ENCODE measurements around the gene PTPN5. TPM values are rescaled to one million over a fixed set of nuclear protein-coding genes. Genes with fewer than 3 reads are reported as not detected.
"Not testable (repeated sequence)": the region's sequence is repeated elsewhere in the genome, so short reads cannot be mapped to it uniquely, and the experiment has no call there.

Gene PTPN5
- total RNA-seq, 2 donors from 2014 or later = 0.77 to 4.8 TPM

DNA sequence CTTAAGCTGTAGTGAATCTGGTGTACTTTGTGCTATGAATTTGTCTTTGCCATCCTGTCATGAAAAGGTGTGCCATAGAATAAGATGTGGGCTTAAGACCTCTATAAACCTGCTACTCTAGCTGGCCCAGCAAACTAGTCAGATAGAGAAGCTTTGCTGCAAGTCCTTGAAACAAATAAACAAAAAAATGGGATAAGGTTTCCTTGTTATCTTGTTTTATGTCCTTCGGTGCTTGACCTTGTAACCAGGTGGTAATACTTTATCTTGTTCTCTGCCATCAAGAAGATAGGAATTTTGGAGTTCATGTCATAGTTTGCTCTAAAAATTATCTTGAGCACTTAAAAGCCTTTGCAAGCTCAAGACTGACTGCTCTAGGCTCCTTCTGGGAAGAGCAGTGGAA, 107.3 kb downstream of the PTPN5 start:
- no peak for DNase-seq (ENCODE audit: low spot score)
- no peak overlapping the region for H3K27ac ChIP-seq
- H3K4me1 ChIP-seq (replicated peaks) = no peaks in the 10 kb centered on the region
- TF ChIP-seq, protein P1, sequence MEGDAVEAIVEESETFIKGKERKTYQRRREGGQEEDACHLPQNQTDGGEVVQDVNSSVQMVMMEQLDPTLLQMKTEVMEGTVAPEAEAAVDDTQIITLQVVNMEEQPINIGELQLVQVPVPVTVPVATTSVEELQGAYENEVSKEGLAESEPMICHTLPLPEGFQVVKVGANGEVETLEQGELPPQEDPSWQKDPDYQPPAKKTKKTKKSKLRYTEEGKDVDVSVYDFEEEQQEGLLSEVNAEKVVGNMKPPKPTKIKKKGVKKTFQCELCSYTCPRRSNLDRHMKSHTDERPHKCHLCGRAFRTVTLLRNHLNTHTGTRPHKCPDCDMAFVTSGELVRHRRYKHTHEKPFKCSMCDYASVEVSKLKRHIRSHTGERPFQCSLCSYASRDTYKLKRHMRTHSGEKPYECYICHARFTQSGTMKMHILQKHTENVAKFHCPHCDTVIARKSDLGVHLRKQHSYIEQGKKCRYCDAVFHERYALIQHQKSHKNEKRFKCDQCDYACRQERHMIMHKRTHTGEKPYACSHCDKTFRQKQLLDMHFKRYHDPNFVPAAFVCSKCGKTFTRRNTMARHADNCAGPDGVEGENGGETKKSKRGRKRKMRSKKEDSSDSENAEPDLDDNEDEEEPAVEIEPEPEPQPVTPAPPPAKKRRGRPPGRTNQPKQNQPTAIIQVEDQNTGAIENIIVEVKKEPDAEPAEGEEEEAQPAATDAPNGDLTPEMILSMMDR (IDR thresholded peaks at IDR 0.05) = no peak
- TF ChIP-seq POLR2A (IDR thresholded peaks at IDR 0.05) = no peak
- TF ChIP-seq POLR2AphosphoS5 (IDR thresholded peaks at IDR 0.05) = no peak
- no peak overlapping the region for H3K4me3 ChIP-seq
- no peaks in the 10 kb centered on the region for H3K36me3 ChIP-seq
- 42% methylated on average over 1 of the region's 1 CpG for WGBS
- H3K27me3 ChIP-seq (replicated peaks; ENCODE audit: insufficient read depth) = no peaks in the 10 kb centered on the region
- no peaks in the 10 kb centered on the region for H3K9me3 ChIP-seq
- intact Hi-C loops (cut with DNase I) = no loop called here

DNA sequence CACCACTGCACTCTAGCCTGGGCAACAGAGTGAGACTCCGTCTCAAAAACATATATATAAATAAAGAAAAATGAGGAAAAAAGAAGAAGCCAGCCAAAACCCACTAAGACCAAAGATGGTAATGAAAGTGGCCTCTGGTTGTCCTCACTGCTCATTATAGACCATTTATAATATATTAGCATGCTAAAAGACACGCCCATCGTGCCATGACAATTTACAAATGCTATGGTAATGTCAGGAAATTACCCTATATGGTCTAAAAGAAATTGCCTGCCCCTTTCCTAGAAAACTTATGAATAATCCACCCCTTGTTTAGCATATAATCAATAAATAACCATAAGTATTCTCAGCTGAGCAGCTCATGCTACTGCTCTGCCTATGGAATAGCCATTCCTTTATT, 109.1 kb downstream of the PTPN5 start:
- Histone ChIP-seq H3K4me3 (no peak overlapping the region), H3K27ac (no peak overlapping the region), H3K9me3 (no peaks in the 10 kb centered on the region), H3K27me3 (replicated peaks; ENCODE audit: insufficient read depth) (no peaks in the 10 kb centered on the region), H3K36me3 (no peaks in the 10 kb centered on the region), H3K4me1 (replicated peaks) (no peaks in the 10 kb centered on the region)
- 93% methylated on average over 3 of the region's 3 CpGs for WGBS
- TF ChIP-seq, protein P1 (IDR thresholded peaks at IDR 0.05) = no peak
- TF ChIP-seq POLR2A (IDR thresholded peaks at IDR 0.05) = no peak
- no peak for DNase-seq (ENCODE audit: low spot score)
- intact Hi-C loops (cut with DNase I) = no loop called here

DNA sequence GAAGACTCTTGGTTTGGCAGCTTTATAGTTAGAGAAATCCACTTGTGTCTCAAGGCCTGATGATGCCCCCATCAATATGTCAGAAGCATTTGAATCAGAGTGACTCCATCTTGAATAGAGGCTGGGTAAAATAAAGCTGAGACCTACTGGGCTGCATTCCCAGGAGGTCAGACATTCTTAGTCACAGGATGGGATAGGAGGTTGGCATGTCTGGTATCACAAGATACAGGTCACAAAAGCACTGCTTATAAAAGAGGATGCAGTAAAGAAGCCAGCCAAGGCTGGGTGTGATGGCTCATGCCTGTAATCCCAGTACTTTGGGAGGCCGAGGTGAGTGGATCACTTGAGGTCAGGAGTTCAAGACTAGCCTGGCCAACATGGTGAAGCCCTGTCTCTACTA, 109.6 kb downstream of the PTPN5 start:
- H3K4me1 ChIP-seq (replicated peaks); H3K27ac ChIP-seq; H3K4me3 ChIP-seq; DNase-seq (ENCODE audit: low spot score); H3K36me3 ChIP-seq; intact Hi-C loops (cut with DNase I); H3K27me3 ChIP-seq (replicated peaks; ENCODE audit: insufficient read depth); H3K9me3 ChIP-seq: not testable (repeated sequence)
- WGBS = 72% methylated on average over 1 of the region's 1 CpG

Other genes starting within 250 kb of the PTPN5 start
- gene UEVLD, start 203.1 kb downstream of the PTPN5 start, total RNA-seq = 10 to 100 TPM; 28.1 to 37.1 TPM
- gene MISFA, start 192.0 kb downstream of the PTPN5 start, total RNA-seq = 1 to 10 TPM in 1 of 2 donors, under 1 TPM in 1; 0.82 to 7.3 TPM
- 10 to 100 TPM; 18.0 to 19.3 TPM for gene SPTY2D1, start 157.5 kb downstream of the PTPN5 start, total RNA-seq
- 1 to 10 TPM; 3.2 to 6.5 TPM for gene TMEM86A, start 93.0 kb downstream of the PTPN5 start, total RNA-seq
- gene IGSF22, start 65.6 kb downstream of the PTPN5 start, total RNA-seq = 1 to 10 TPM in 1 of 2 donors, under 1 TPM in 1; 0.82 to 1.1 TPM
- gene MRGPRX1, start 147.6 kb upstream of the PTPN5 start, total RNA-seq = not detected

Measured in prostate gland (tissue), 2 donors.